HepG2 (cell line): ENCODE results near the gene PIGL. TPM values are rescaled to one million over a fixed set of nuclear protein-coding genes. Genes with fewer than 3 reads are reported as not detected.

ENCODE experiments used
- ATAC-seq: fragments of 200-7000 bp; cut with Tn5 transposase; 3 replicates; pipeline ENCODE4 v1.9.1; 2020; ENCODE audit warnings: mild to moderate bottlenecking, moderate library complexity
- BruUV-seq: library from RNA; stranded (reverse); fragments of 400-500 nt; replicated peaks from 2 replicates; lab custom pipeline; 2021; lab: Mats Ljungman, UMichigan
- CTCF ChIA-PET: fragments of 300-600 bp; formaldehyde crosslinking; extraction: SDS; loops from one replicate; lab custom pipeline; 2021; ENCODE audit warnings: low total read pairs, inconsistent platforms, low intra/inter-chr PET ratio; lab: Yijun Ruan, JAX
- POLR2A ChIA-PET: fragments of 350-600 bp; sonication (Branson Sonifier 250); formaldehyde crosslinking; loops from one replicate; lab custom pipeline; 2020; ENCODE audit warnings: antibody characterized with exemption, inconsistent platforms; lab: Yijun Ruan, JAX
- DNase-seq: peaks from one replicate; pipeline ENCODE4 v3.0.0-alpha.2; 2015; ENCODE audit warnings: low spot score
- FAIRE-seq: peaks from 3 replicates; lab custom pipeline; 2011; peaks lifted over from hg19 to GRCh38; lab: Jason Lieb, UNC
- H2AFZ ChIP-seq: one replicate; pipeline ENCODE4 v1.6.1; 2011; ENCODE audit warnings: low read length, inconsistent platforms
- H3K27ac ChIP-seq: fragments of 300-600 bp; 3 replicates; pipeline ENCODE4 v1.8.0; 2011; ENCODE audit warnings: mixed run types, mild to moderate bottlenecking, mixed read lengths, low read length, inconsistent platforms; ENCODE audit not compliant: insufficient read depth; ENCODE audit errors: extremely low read length
- H3K27me3 ChIP-seq, 2 experiments: fragments of 200-600 bp in 1 of 2; 2 replicates in 1 of 2; 3 replicates in 1 of 2; pipeline versions ENCODE4 v1.6.0 to v1.8.0; 2011; ENCODE audit warnings: low read length in 2 of 2, mild to moderate bottlenecking in 2 of 2, moderate library complexity in 2 of 2, inconsistent platforms in 1 of 2; ENCODE audit not compliant: insufficient read depth in 2 of 2, control insufficient read depth in 1 of 2
- H3K36me3 ChIP-seq, 2 experiments: fragments of 200-600 bp in 1 of 2; replicated peaks in 1 of 2; 2 replicates in 1 of 2; 3 replicates in 1 of 2; pipeline versions ENCODE4 v1.5.1 to v1.8.0; 2011; ENCODE audit warnings: low read length in 2 of 2, inconsistent platforms in 1 of 2; ENCODE audit not compliant: insufficient read depth in 2 of 2, control insufficient read depth in 1 of 2
- H3K4me1 ChIP-seq: 2 replicates; pipeline ENCODE4 v1.5.1; 2012; ENCODE audit warnings: low read length, inconsistent platforms; ENCODE audit not compliant: insufficient read depth
- H3K4me2 ChIP-seq: 2 replicates; pipeline ENCODE4 v1.6.0; 2011; ENCODE audit warnings: low read depth, low read length, inconsistent platforms
- H3K4me3 ChIP-seq, 3 experiments: fragments of 200-600 bp in 1 of 3; sonication (generic), shearing (Covaris generic) in 1 of 3; replicated peaks in 1 of 3; 2 replicates each; pipeline ENCODE4 v1.5.1; 2011 to 2016; ENCODE audit warnings: low read length in 3 of 3, inconsistent platforms in 2 of 3, low read depth in 2 of 3, mild to moderate bottlenecking in 2 of 3, control low read depth in 1 of 3, mixed read lengths in 1 of 3; ENCODE audit not compliant: insufficient read depth in 1 of 3
- H3K79me2 ChIP-seq: one replicate; pipeline ENCODE4 v1.6.1; 2011; ENCODE audit warnings: low read length, inconsistent platforms; ENCODE audit not compliant: insufficient read depth
- H3K9ac ChIP-seq: 2 replicates; pipeline ENCODE4 v1.6.0; 2011; ENCODE audit warnings: mild to moderate bottlenecking, low read depth, low read length, inconsistent platforms; ENCODE audit not compliant: insufficient read depth
- H3K9me3 ChIP-seq: 2 replicates; pipeline ENCODE4 v1.5.1; 2012; ENCODE audit warnings: mild to moderate bottlenecking, low read length
- H4K20me1 ChIP-seq: 2 replicates; pipeline ENCODE4 v1.6.0; 2011; ENCODE audit warnings: inconsistent platforms, mild to moderate bottlenecking, low read length, moderate library complexity; ENCODE audit not compliant: insufficient read depth
- HMG20B ChIP-seq: conservative IDR thresholded peaks from 2 replicates; pipeline ENCODE4 v1.6.1; 2016; ENCODE audit warnings: missing genetic modification reagents, missing compliant biosample characterization
- NFIB ChIP-seq: sonication (generic); formaldehyde crosslinking; IDR thresholded peaks from 2 replicates; pipeline ENCODE4 v1.9.0; 2021; ENCODE audit warnings: missing genetic modification reagents, mild to moderate bottlenecking, borderline replicate concordance
- NR3C1 ChIP-seq: sonication (generic); formaldehyde crosslinking; IDR thresholded peaks from 2 replicates; pipeline ENCODE4 v1.4.0; 2020; ENCODE audit warnings: missing genetic modification reagents
- PLRG1 ChIP-seq: fragments of 450-650 bp; conservative IDR thresholded peaks from 2 replicates; pipeline ENCODE4 v1.6.1; 2016
- RBM22 ChIP-seq: fragments of 200-400 bp; formaldehyde crosslinking; optimal IDR thresholded peaks from 2 replicates; pipeline ENCODE3; 2017; ENCODE audit warnings: mild to moderate bottlenecking, low read length, moderate library complexity
- SMAD9 ChIP-seq: sonication (generic); formaldehyde crosslinking; IDR thresholded peaks from 2 replicates; pipeline ENCODE4 v1.5.1; 2020; ENCODE audit warnings: mild to moderate bottlenecking, missing genetic modification reagents
- ZNF24 ChIP-seq: fragments of 450-650 bp; IDR thresholded peaks from 2 replicates; pipeline ENCODE4 v1.6.1; 2017; ENCODE audit warnings: antibody characterized with exemption, mild to moderate bottlenecking
- ZNF335 ChIP-seq: sonication (generic); formaldehyde crosslinking; IDR thresholded peaks from 2 replicates; pipeline ENCODE4 v1.4.0; 2020; ENCODE audit warnings: missing genetic modification reagents
- ZNF407 ChIP-seq: sonication (generic); formaldehyde crosslinking; IDR thresholded peaks from one replicate; pipeline ENCODE4 v1.5.1; 2020; ENCODE audit warnings: mild to moderate bottlenecking, missing genetic modification reagents; ENCODE audit errors: not compliant biosample characterization
- ZNF567 ChIP-seq: sonication (generic); formaldehyde crosslinking; IDR thresholded peaks from 2 replicates; pipeline ENCODE4 v1.8.1; 2023; ENCODE audit warnings: mild to moderate bottlenecking, missing genetic modification reagents, borderline replicate concordance
- ZSCAN5A ChIP-seq: sonication (generic); formaldehyde crosslinking; IDR thresholded peaks from 2 replicates; pipeline ENCODE4 v1.8.0; 2022; ENCODE audit warnings: mild to moderate bottlenecking, missing genetic modification reagents, borderline replicate concordance
- WGBS: methylation state at CpG from one replicate; pipeline ENCODE4 v1.1.6; 2017; ENCODE audit warnings: low lambda C conversion rate; 5-methylcytosine and 5-hydroxymethylcytosine counted together
- in situ Hi-C: cut with HindIII; loops from 2 replicates; pipeline ENCODE4 v1.10.0; 2017; ENCODE audit warnings: low pct_unique_long_range_greater_than_20kb; ENCODE audit not compliant: extremely low pct_ligation_motif_present
- intact Hi-C: fragments of 100-400 bp; cut with micrococcal nuclease; formaldehyde crosslinking; loops from one replicate; pipeline ENCODE4 v1.10.0; 2022; ENCODE audit not compliant: unreplicated experiment
- polyA plus RNA-seq, 8 experiments: library from polyadenylated mRNA; depleted of rRNA in 3 of 8; stranded (reverse) in 7 of 8; unstranded in 1 of 8; fragments of >200 nt; fragmentation: Illumina TruSeq in 4 of 8; extraction: Trizol in 4 of 8; gene quantifications; 2 replicates each; pipeline versions ENCODE4 v1.2.1 to v1.2.3, GENCODE V29; 2011 to 2016; ENCODE audit warnings: low read depth in 4 of 8, missing spikeins in 1 of 8, mixed read lengths in 1 of 8; ENCODE audit not compliant: insufficient read depth in 1 of 8
- total RNA-seq, 5 experiments: library from RNA; depleted of rRNA; stranded (reverse); fragments of >200 nt; fragmentation: Illumina TruSeq; extraction: Trizol; gene quantifications; 2 replicates each; pipeline ENCODE4 v1.2.3, GENCODE V29; 2016; ENCODE audit warnings: low read depth in 1 of 5

The PIGL gene
- total and polyA plus RNA-seq, 2 of the 13 experiments (the other 11 are each of a cell fraction or from before 2014, with no cell fraction given), result 28.5 to 63.8 TPM

GRCh38 chr17:16261049-16261448, 44.0 kb downstream of the PIGL start:
- POLR2A ChIA-PET, result no interaction called here

More at GRCh38 chr17:16261049-16261448, 44.0 kb downstream of the PIGL start:
- H3K36me3 ChIP-seq, result peaks cover 0 to 3% of the 10 kb centered on the region in 2 experiments; a peak in 1 of 5 replicates
- ATAC-seq, result no peak
- H3K9ac ChIP-seq, result no peak overlapping the region
- H3K27ac ChIP-seq, result no peak overlapping the region
- peaks cover 6% of the 10 kb centered on the region for H3K79me2 ChIP-seq
- intact Hi-C loops, result no loop called here
- CTCF ChIA-PET, result no interaction called here
- in situ Hi-C loops, result no loop called here
- no peak for DNase-seq
- H3K4me2 ChIP-seq, result no peak overlapping the region
- H3K4me3 ChIP-seq, result no peak overlapping the region
- 66% methylated on average over 3 of the region's 3 CpGs for WGBS
- H2AFZ ChIP-seq, result no peak overlapping the region
- peaks cover 13% of the 10 kb centered on the region for H3K4me1 ChIP-seq
- FAIRE-seq, result no peak
- no TSS peak for BruUV-seq
- H3K27me3 ChIP-seq, result no peaks in the 10 kb centered on the region
- no peaks in the 10 kb centered on the region for H4K20me1 ChIP-seq
- TF ChIP-seq SMAD9 (CRISPR knock-in tag) (no peak), HMG20B (CRISPR knock-in tag) (no peak), NR3C1 (CRISPR knock-in tag) (no peak), RBM22 (no peak), NFIB (CRISPR knock-in tag) (no peak), ZNF567 (CRISPR knock-in tag) (no peak), ZNF24 (no peak), ZSCAN5A (CRISPR knock-in tag) (no peak), ZNF335 (CRISPR knock-in tag) (no peak), ZNF407 (no peak), PLRG1 (no peak)
- no peaks in the 10 kb centered on the region for H3K9me3 ChIP-seq
